ENCODE results near the gene GULP1.

Gene GULP1

GRCh38 chr2:188326290-188326668 lies 34.6 kb downstream of the GULP1 start:
- no peak for TF ChIP-seq CTCF (IDR thresholded peaks at IDR 0.05)
- Histone ChIP-seq H3K27ac (no peak overlapping the region), H3K9me3 (no peaks in the 10 kb centered on the region), H3K4me3 (no peak overlapping the region), H3K27me3 (no peaks in the 10 kb centered on the region), H3K36me3 (no peaks in the 10 kb centered on the region), H3K4me1 (peaks cover 0 to 52% (median 7%) of the 10 kb centered on the region in 4 donors)
- intact Hi-C loops (cut with DNase I; ENCODE audit: low total_unique reads): no loop called here
- no peak for DNase-seq

GRCh38 chr2:188326669-188327301 lies 35.1 kb downstream of the GULP1 start:
- Histone ChIP-seq H3K27me3 (no peaks in the 10 kb centered on the region), H3K36me3 (no peaks in the 10 kb centered on the region), H3K27ac (no peak overlapping the region), H3K4me1 (peaks cover 0 to 52% (median 7%) of the 10 kb centered on the region in 4 donors), H3K4me3 (no peak overlapping the region), H3K9me3 (no peaks in the 10 kb centered on the region)
- DNase-seq: no peak
- intact Hi-C loops (cut with DNase I; ENCODE audit: low total_unique reads): no loop called here
- no peak for TF ChIP-seq CTCF (IDR thresholded peaks at IDR 0.05)

- no peak for DNase-seq
- H3K4me1 ChIP-seq: peaks cover 0 to 57% (median 7%) of the 10 kb centered on the region in 4 donors
- intact Hi-C loops (cut with DNase I; ENCODE audit: low total_unique reads): no loop called here
Measured at GRCh38 chr2:188327518-188328213, 36.0 kb downstream of the GULP1 start.

GRCh38 chr2:188328419-188328818 lies 36.7 kb downstream of the GULP1 start:
- intact Hi-C loops (cut with DNase I; ENCODE audit: low total_unique reads): no loop called here
- Histone ChIP-seq H3K27ac (no peak overlapping the region), H3K4me3 (no peak overlapping the region), H3K9me3 (no peaks in the 10 kb centered on the region), H3K27me3 (no peaks in the 10 kb centered on the region), H3K36me3 (no peaks in the 10 kb centered on the region), H3K4me1 (peaks cover 0 to 57% (median 3%) of the 10 kb centered on the region in 4 donors)
- no peak for DNase-seq
- no peak for TF ChIP-seq CTCF (IDR thresholded peaks at IDR 0.05)

More at GRCh38 chr2:188327518-188328213, 36.0 kb downstream of the GULP1 start:
- H3K27ac ChIP-seq: no peak overlapping the region
- no peaks in the 10 kb centered on the region for H3K27me3 ChIP-seq
- no peak for TF ChIP-seq CTCF (IDR thresholded peaks at IDR 0.05)
- no peaks in the 10 kb centered on the region for H3K36me3 ChIP-seq
- H3K4me3 ChIP-seq: no peak overlapping the region
- no peaks in the 10 kb centered on the region for H3K9me3 ChIP-seq

GRCh38 chr2:188330316-188331053 lies 38.8 kb downstream of the GULP1 start:
- intact Hi-C loops (cut with DNase I; ENCODE audit: low total_unique reads): no loop called here
- DNase-seq: no peak
- TF ChIP-seq CTCF (IDR thresholded peaks at IDR 0.05): no peak
- Histone ChIP-seq H3K27ac (no peak overlapping the region), H3K4me3 (no peak overlapping the region), H3K27me3 (no peaks in the 10 kb centered on the region), H3K36me3 (no peaks in the 10 kb centered on the region), H3K4me1 (peaks cover 0 to 51% (median 1%) of the 10 kb centered on the region in 4 donors), H3K9me3 (no peaks in the 10 kb centered on the region)

All from tibial artery (tissue), 4 donors.